Measurements from ENCODE around the gene NACC1.
"Not testable (repeated sequence)": the region's sequence is repeated elsewhere in the genome, so short reads cannot be mapped to it uniquely, and the experiment has no call there.

NACC1 gene

GRCh38 chr19:13138171-13138915 lies 20.3 kb downstream of the NACC1 start:
- WGBS (ENCODE audit: extremely low coverage, insufficient coverage, low lambda C conversion rate) = no CpG with 5 or more reads among the region's 40 CpGs
- H3K27ac ChIP-seq (ENCODE audit: low read depth, low read length) = no peak overlapping the region

GRCh38 chr19:13138916-13139198 lies 20.8 kb downstream of the NACC1 start:
- Histone ChIP-seq H3K23ac (ENCODE audit: low read length) (no peak overlapping the region), H3K9ac (ENCODE audit: low read length) (no peak overlapping the region), H3K18ac (ENCODE audit: low read length) (no peak overlapping the region), H3K56ac (ENCODE audit: low read length) (no peak overlapping the region), H3K79me1 (ENCODE audit: low read length) (peaks cover 3% of the 10 kb centered on the region), H3K79me2 (ENCODE audit: control insufficient read depth, insufficient read depth, low read length) (peaks cover 9% of the 10 kb centered on the region), H2AK5ac (ENCODE audit: low read length) (no peak overlapping the region), H3K4me2 (ENCODE audit: low read length) (no peak overlapping the region), H4K8ac (ENCODE audit: low read depth, low read length) (no peak overlapping the region), H3K4me1 (ENCODE audit: control insufficient read depth, low read depth, low read length) (no peaks in the 10 kb centered on the region), H2BK15ac (replicated peaks; ENCODE audit: low read depth) (no peak overlapping the region), H2BK5ac (ENCODE audit: low read length) (no peak overlapping the region), H3K4ac (ENCODE audit: low read depth, low read length) (no peak overlapping the region), H2BK120ac (ENCODE audit: low read depth, low read length) (no peak overlapping the region), H3K4me3 (ENCODE audit: low read length) (no peak overlapping the region), H4K5ac (ENCODE audit: low read length) (no peak overlapping the region), H3K36me3 (ENCODE audit: control insufficient read depth, insufficient read depth, low read length) (peaks cover 24% of the 10 kb centered on the region), H3K27ac (ENCODE audit: low read depth, low read length) (no peak overlapping the region), H3K27me3 (ENCODE audit: insufficient read depth, low read length, poor library complexity) (no peaks in the 10 kb centered on the region)
- no peak for DNase-seq
- no CpG with 5 or more reads among the region's 10 CpGs for WGBS (ENCODE audit: extremely low coverage, insufficient coverage, low lambda C conversion rate)

More at GRCh38 chr19:13138171-13138915, 20.3 kb downstream of the NACC1 start:
- H2BK15ac ChIP-seq (replicated peaks; ENCODE audit: low read depth) = no peak overlapping the region
- H3K4me1 ChIP-seq (ENCODE audit: control insufficient read depth, low read depth, low read length) = no peaks in the 10 kb centered on the region
- H4K8ac ChIP-seq (ENCODE audit: low read depth, low read length) = no peak overlapping the region
- H3K36me3 ChIP-seq (ENCODE audit: control insufficient read depth, insufficient read depth, low read length) = peaks cover 24% of the 10 kb centered on the region
- H2AK5ac ChIP-seq (ENCODE audit: low read length) = no peak overlapping the region
- H2BK120ac ChIP-seq (ENCODE audit: low read depth, low read length) = no peak overlapping the region
- no peak overlapping the region for H3K4me3 ChIP-seq (ENCODE audit: low read length)
- no peak overlapping the region for H3K56ac ChIP-seq (ENCODE audit: low read length)
- no peaks in the 10 kb centered on the region for H3K27me3 ChIP-seq (ENCODE audit: insufficient read depth, low read length, poor library complexity)
- no peak overlapping the region for H3K18ac ChIP-seq (ENCODE audit: low read length)
- H4K5ac ChIP-seq (ENCODE audit: low read length) = no peak overlapping the region
- no peak overlapping the region for H2BK5ac ChIP-seq (ENCODE audit: low read length)
- peaks cover 9% of the 10 kb centered on the region for H3K79me2 ChIP-seq (ENCODE audit: control insufficient read depth, insufficient read depth, low read length)
- H3K4ac ChIP-seq (ENCODE audit: low read depth, low read length) = no peak overlapping the region
- no peak overlapping the region for H3K23ac ChIP-seq (ENCODE audit: low read length)
- H3K79me1 ChIP-seq (ENCODE audit: low read length) = peaks cover 8% of the 10 kb centered on the region
- H3K4me2 ChIP-seq (ENCODE audit: low read length) = no peak overlapping the region
- DNase-seq = no peak
- no peak overlapping the region for H3K9ac ChIP-seq (ENCODE audit: low read length)

DNA sequence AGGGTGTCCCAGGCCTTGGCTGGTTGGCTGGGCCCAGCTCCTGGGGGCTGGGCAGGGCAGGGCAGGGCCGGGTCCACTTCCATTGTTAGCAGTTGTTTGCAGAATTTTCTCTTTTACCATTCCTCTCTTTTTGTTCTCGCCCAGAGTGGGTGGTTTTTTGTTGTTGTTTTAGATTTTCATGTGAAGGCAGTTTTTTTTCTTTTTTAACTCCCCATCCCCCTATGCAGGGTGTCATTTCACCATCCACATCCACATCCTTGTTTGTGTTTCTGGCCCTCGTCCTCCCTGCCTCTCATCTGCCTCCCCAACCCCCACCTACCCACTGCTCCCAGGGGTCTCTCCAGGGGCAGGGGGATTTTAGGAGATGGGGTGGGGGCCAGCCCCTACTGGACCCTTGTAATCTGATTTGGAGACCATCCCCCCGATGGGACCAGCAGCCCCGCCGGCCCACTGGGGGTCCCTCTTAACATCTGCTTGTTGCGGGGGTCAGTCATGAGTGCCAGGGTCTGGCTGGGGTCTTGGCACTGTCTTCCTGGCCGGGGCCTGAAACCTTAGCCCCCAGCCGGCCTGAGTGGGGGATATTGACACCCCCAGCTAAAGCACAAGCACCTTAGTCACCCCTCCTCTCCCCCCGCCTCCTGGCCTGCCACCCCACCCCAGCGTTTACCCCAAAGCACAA lies 21.7 kb downstream of the NACC1 start:
- H3K23ac ChIP-seq (ENCODE audit: low read length) = no peak overlapping the region
- no peak overlapping the region for H2BK120ac ChIP-seq (ENCODE audit: low read depth, low read length)
- no peaks in the 10 kb centered on the region for H3K27me3 ChIP-seq (ENCODE audit: insufficient read depth, low read length, poor library complexity)
- no CpG with 5 or more reads among the region's 11 CpGs for WGBS (ENCODE audit: extremely low coverage, insufficient coverage, low lambda C conversion rate)
- no peak overlapping the region for H2BK5ac ChIP-seq (ENCODE audit: low read length)
- no peak overlapping the region for H3K18ac ChIP-seq (ENCODE audit: low read length)
- no peak overlapping the region for H3K4me3 ChIP-seq (ENCODE audit: low read length)
- peaks cover under 1% of the 10 kb centered on the region for H3K79me2 ChIP-seq (ENCODE audit: control insufficient read depth, insufficient read depth, low read length)
- H4K8ac ChIP-seq (ENCODE audit: low read depth, low read length) = no peak overlapping the region
- H3K4me1 ChIP-seq (ENCODE audit: control insufficient read depth, low read depth, low read length) = no peaks in the 10 kb centered on the region
- H3K9ac ChIP-seq (ENCODE audit: low read length) = no peak overlapping the region
- no peak overlapping the region for H4K5ac ChIP-seq (ENCODE audit: low read length)
- H2AK5ac ChIP-seq (ENCODE audit: low read length) = no peak overlapping the region
- H3K27ac ChIP-seq (ENCODE audit: low read depth, low read length) = no peak overlapping the region
- H2BK15ac ChIP-seq (replicated peaks; ENCODE audit: low read depth) = no peak overlapping the region
- H3K79me1 ChIP-seq (ENCODE audit: low read length) = peaks cover 3% of the 10 kb centered on the region
- H3K4me2 ChIP-seq (ENCODE audit: low read length) = no peak overlapping the region
- no peak overlapping the region for H3K56ac ChIP-seq (ENCODE audit: low read length)
- H3K4ac ChIP-seq (ENCODE audit: low read depth, low read length) = no peak overlapping the region
- peaks cover 24% of the 10 kb centered on the region for H3K36me3 ChIP-seq (ENCODE audit: control insufficient read depth, insufficient read depth, low read length)
- no peak for DNase-seq

GRCh38 chr19:13146763-13147563 lies 28.9 kb downstream of the NACC1 start:
- Histone ChIP-seq H3K4me3 (ENCODE audit: low read length) (no peak overlapping the region), H3K56ac (ENCODE audit: low read length) (no peak overlapping the region)

DNA sequence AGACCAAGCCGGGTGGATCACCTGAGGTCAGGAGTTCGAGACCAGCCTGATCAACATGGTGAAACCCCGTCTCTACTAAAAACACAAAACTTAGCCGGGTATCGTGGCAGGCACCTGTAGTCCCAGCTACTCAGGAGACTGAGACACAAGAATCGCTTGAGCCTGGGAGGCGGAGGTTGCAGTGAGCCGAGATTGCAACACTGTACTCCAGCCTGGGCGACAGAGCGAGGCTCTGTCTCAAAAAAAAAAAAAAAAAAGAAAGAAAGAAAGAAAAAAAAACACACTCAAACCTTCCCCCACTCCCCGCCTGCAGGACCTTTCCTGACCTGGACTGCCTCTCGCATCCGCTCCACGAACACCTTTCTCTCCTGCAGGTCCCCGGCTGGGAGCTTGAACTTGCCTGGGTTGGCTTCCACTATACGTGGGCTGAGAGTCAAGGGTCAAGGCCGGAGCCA lies 31.1 kb downstream of the NACC1 start:
- not testable (repeated sequence) for H3K4ac ChIP-seq (ENCODE audit: low read depth, low read length); H4K5ac ChIP-seq (ENCODE audit: low read length); H3K27ac ChIP-seq (ENCODE audit: low read depth, low read length); H3K18ac ChIP-seq (ENCODE audit: low read length); H2BK15ac ChIP-seq (replicated peaks; ENCODE audit: low read depth); H3K4me1 ChIP-seq (ENCODE audit: control insufficient read depth, low read depth, low read length); H2BK5ac ChIP-seq (ENCODE audit: low read length); H3K36me3 ChIP-seq (ENCODE audit: control insufficient read depth, insufficient read depth, low read length); H3K27me3 ChIP-seq (ENCODE audit: insufficient read depth, low read length, poor library complexity); H4K8ac ChIP-seq (ENCODE audit: low read depth, low read length); H3K79me1 ChIP-seq (ENCODE audit: low read length); DNase-seq; H2BK120ac ChIP-seq (ENCODE audit: low read depth, low read length); H2AK5ac ChIP-seq (ENCODE audit: low read length)
- Histone ChIP-seq H3K4me3 (ENCODE audit: low read length) (peak overlapping the region; percentile 80), H3K4me2 (ENCODE audit: low read length) (peak overlapping the region; percentile 96), H3K79me2 (ENCODE audit: control insufficient read depth, insufficient read depth, low read length) (peaks cover 22% of the 10 kb centered on the region), H3K56ac (ENCODE audit: low read length) (peak overlapping the region; percentile 96), H3K23ac (ENCODE audit: low read length) (peak overlapping the region; percentile 89), H3K9ac (ENCODE audit: low read length) (peak overlapping the region; percentile 90)
- WGBS (ENCODE audit: extremely low coverage, insufficient coverage, low lambda C conversion rate) = no CpG with 5 or more reads among the region's 17 CpGs

More at GRCh38 chr19:13146763-13147563, 28.9 kb downstream of the NACC1 start:
- H2BK120ac ChIP-seq (ENCODE audit: low read depth, low read length) = no peak overlapping the region
- H3K18ac ChIP-seq (ENCODE audit: low read length) = no peak overlapping the region
- H2BK15ac ChIP-seq (replicated peaks; ENCODE audit: low read depth) = no peak overlapping the region
- no peak overlapping the region for H2BK5ac ChIP-seq (ENCODE audit: low read length)
- H4K8ac ChIP-seq (ENCODE audit: low read depth, low read length) = no peak overlapping the region
- no peak overlapping the region for H3K27ac ChIP-seq (ENCODE audit: low read depth, low read length)
- no peak overlapping the region for H3K4ac ChIP-seq (ENCODE audit: low read depth, low read length)
- H3K4me2 ChIP-seq (ENCODE audit: low read length) = no peak overlapping the region
- peaks cover 2% of the 10 kb centered on the region for H3K79me1 ChIP-seq (ENCODE audit: low read length)
- no peak for DNase-seq
- H3K27me3 ChIP-seq (ENCODE audit: insufficient read depth, low read length, poor library complexity) = no peaks in the 10 kb centered on the region
- peaks cover 9% of the 10 kb centered on the region for H3K79me2 ChIP-seq (ENCODE audit: control insufficient read depth, insufficient read depth, low read length)
- H4K5ac ChIP-seq (ENCODE audit: low read length) = no peak overlapping the region
- no peaks in the 10 kb centered on the region for H3K4me1 ChIP-seq (ENCODE audit: control insufficient read depth, low read depth, low read length)
- no peak overlapping the region for H2AK5ac ChIP-seq (ENCODE audit: low read length)
- H3K23ac ChIP-seq (ENCODE audit: low read length) = no peak overlapping the region
- H3K36me3 ChIP-seq (ENCODE audit: control insufficient read depth, insufficient read depth, low read length) = no peaks in the 10 kb centered on the region
- no CpG with 5 or more reads among the region's 16 CpGs for WGBS (ENCODE audit: extremely low coverage, insufficient coverage, low lambda C conversion rate)
- H3K9ac ChIP-seq (ENCODE audit: low read length) = no peak overlapping the region

All from mesendoderm (in vitro differentiated cells).